Kidney (tissue), 14 donors: Measurements from ENCODE around the gene LAMB3. TPM values are rescaled to one million over a fixed set of nuclear protein-coding genes. Genes with fewer than 3 reads are reported as not detected.

Experiments
- DNase-seq, 5 donors: peaks; one replicate each; pipeline ENCODE4 v3.0.0-alpha.2; 2013 to 2020
- FAIRE-seq: peaks from 2 replicates; lab custom pipeline; 2012; peaks lifted over from hg19 to GRCh38; lab: Jason Lieb, UNC
- H3K27ac ChIP-seq, 2 donors: one replicate each; pipeline ENCODE4 v1.7.0; 2013; ENCODE audit warnings: low read depth in 2 of 2, low read length in 2 of 2, inconsistent platforms in 1 of 2
- H3K27me3 ChIP-seq: one replicate; pipeline ENCODE4 v1.7.1; 2013; ENCODE audit warnings: low read length, inconsistent platforms; ENCODE audit not compliant: control insufficient read depth, insufficient read depth
- H3K36me3 ChIP-seq, 3 donors: one replicate each; pipeline versions ENCODE4 v1.7.0 to v1.7.1; 2013; ENCODE audit warnings: low read length in 3 of 3, control low read depth in 1 of 3, inconsistent platforms in 1 of 3; ENCODE audit not compliant: insufficient read depth in 3 of 3, control insufficient read depth in 2 of 3
- H3K4me1 ChIP-seq, 3 donors: one replicate each; pipeline versions ENCODE4 v1.7.0 to v1.7.1; 2013; ENCODE audit warnings: low read length in 3 of 3, inconsistent platforms in 1 of 3, low read depth in 1 of 3; ENCODE audit not compliant: control insufficient read depth in 2 of 3, insufficient read depth in 2 of 3
- H3K4me3 ChIP-seq, 3 donors: one replicate each; pipeline versions ENCODE4 v1.7.0 to v1.8.1; 2013; ENCODE audit warnings: low read length in 3 of 3, control low read depth in 1 of 3, inconsistent platforms in 1 of 3
- H3K9ac ChIP-seq, 3 donors: one replicate each; pipeline versions ENCODE4 v1.7.0 to v1.7.1; 2013; ENCODE audit warnings: low read length in 3 of 3, control low read depth in 1 of 3, inconsistent platforms in 1 of 3
- H3K9me3 ChIP-seq, 3 donors: one replicate each; pipeline versions ENCODE4 v1.7.0 to v1.7.1; 2013; ENCODE audit warnings: low read length in 3 of 3, control low read depth in 1 of 3, inconsistent platforms in 1 of 3; ENCODE audit not compliant: control insufficient read depth in 2 of 3, insufficient read depth in 1 of 3
- intact Hi-C: fragments of 100-400 bp; cut with DNase I; formaldehyde crosslinking; loops from one replicate; pipeline ENCODE4 v1.11.1; 2022
- polyA plus RNA-seq: library from polyadenylated mRNA; stranded (reverse); fragments of 350-450 nt; fragmentation: Illumina TruSeq; extraction: RNeasy Lipid Tissue Mini Kit (QIAGEN cat#74804); gene quantifications from one replicate; pipeline ENCODE4 v1.2.3, GENCODE V29; 2014; ENCODE audit warnings: low read depth, low replicate concordance; ENCODE audit not compliant: insufficient read depth
- total RNA-seq: library from RNA; stranded (reverse); fragmentation: NEBNext Ultra II Directional; extraction: Animal tissue kit (Norgen Biotek cat#: 25700); gene quantifications from one replicate; pipeline ENCODE4 v1.2.1, GENCODE V29; 2021
- TF ChIP-seq, protein P1 (sequence below): IDR thresholded peaks from 3 replicates; pipeline ENCODE4 v1.5.1; 2012; ENCODE audit warnings: mild to moderate bottlenecking, moderate library complexity, borderline replicate concordance; ENCODE audit not compliant: insufficient read depth; ENCODE audit errors: extremely low read depth
- donor health status: control.
- donor health status: control.
- donor health status: control.
- donor health status: control.
- donor health status: control.
- donor health status: DM: yes; HTN: yes; CAD: no.
- donor health status: Normal renal cell carcinoma (clear cell type).

The LAMB3 gene
- total and polyA plus RNA-seq, 2 donors from 2014 or later: 2.5 to 59.7 TPM

DNA sequence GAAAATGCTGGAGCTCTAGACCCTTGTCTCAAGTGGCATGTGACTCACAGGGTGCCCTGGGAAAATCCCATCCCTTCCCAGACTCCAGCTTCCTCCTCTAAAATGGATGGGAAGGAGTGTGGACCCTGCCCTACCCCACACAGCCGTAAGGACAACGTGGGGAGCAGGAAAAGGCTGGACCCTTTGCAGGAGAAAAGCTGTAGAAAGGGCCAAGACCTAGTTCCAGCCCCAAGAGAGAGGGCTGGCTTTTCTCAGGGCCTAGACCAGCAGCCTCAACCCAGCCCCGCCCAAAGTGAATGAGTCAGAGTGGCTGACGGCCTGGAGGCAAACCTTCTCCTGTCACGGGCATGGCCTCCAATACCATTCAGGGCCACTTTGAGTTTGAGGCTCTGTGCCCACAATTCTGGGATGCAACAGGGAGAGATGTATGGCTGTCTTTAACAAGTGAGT, 1.1 kb downstream of the LAMB3 start:
- no peak for FAIRE-seq
- Histone ChIP-seq H3K36me3 (no peaks in the 10 kb centered on the region), H3K27ac (no peak overlapping the region), H3K27me3 (no peaks in the 10 kb centered on the region), H3K9me3 (no peaks in the 10 kb centered on the region), H3K9ac (no peak overlapping the region), H3K4me3 (no peak overlapping the region), H3K4me1 (peaks cover 3 to 44% (median 38%) of the 10 kb centered on the region in 3 donors)
- DNase-seq: peak in 1 of 5 donors; percentile 86
- intact Hi-C loops: no loop called here
- TF ChIP-seq, protein P1, sequence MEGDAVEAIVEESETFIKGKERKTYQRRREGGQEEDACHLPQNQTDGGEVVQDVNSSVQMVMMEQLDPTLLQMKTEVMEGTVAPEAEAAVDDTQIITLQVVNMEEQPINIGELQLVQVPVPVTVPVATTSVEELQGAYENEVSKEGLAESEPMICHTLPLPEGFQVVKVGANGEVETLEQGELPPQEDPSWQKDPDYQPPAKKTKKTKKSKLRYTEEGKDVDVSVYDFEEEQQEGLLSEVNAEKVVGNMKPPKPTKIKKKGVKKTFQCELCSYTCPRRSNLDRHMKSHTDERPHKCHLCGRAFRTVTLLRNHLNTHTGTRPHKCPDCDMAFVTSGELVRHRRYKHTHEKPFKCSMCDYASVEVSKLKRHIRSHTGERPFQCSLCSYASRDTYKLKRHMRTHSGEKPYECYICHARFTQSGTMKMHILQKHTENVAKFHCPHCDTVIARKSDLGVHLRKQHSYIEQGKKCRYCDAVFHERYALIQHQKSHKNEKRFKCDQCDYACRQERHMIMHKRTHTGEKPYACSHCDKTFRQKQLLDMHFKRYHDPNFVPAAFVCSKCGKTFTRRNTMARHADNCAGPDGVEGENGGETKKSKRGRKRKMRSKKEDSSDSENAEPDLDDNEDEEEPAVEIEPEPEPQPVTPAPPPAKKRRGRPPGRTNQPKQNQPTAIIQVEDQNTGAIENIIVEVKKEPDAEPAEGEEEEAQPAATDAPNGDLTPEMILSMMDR: no peak

DNA sequence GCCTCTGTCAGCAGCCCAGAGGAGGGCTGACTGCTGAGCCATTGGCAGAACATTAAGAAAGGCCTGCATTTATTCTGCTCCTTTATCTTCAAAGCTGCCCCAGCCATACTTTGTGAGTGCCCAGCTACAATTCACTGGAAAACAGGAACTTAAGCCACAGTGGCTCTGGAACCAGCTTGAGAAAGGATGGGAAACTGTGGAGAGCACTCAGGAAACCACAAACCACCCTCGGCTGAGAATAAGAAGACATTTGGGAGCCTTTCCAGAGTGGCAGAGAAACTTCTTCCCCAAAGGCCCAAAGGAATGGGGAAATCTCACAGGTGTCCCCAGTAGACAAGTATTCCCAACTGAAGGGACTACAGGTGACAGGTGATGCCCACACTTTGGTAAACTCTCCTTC, 1.8 kb downstream of the LAMB3 start:
- H3K9ac ChIP-seq: no peak overlapping the region
- intact Hi-C loops: no loop called here
- no peak for FAIRE-seq
- H3K27ac ChIP-seq: no peak overlapping the region
- no peak overlapping the region for H3K4me3 ChIP-seq
- TF ChIP-seq, protein P1: no peak
- H3K4me1 ChIP-seq: peaks cover 3 to 49% (median 45%) of the 10 kb centered on the region in 3 donors
- H3K27me3 ChIP-seq: no peaks in the 10 kb centered on the region
- H3K36me3 ChIP-seq: no peaks in the 10 kb centered on the region
- H3K9me3 ChIP-seq: no peaks in the 10 kb centered on the region
- no peak for DNase-seq

DNA sequence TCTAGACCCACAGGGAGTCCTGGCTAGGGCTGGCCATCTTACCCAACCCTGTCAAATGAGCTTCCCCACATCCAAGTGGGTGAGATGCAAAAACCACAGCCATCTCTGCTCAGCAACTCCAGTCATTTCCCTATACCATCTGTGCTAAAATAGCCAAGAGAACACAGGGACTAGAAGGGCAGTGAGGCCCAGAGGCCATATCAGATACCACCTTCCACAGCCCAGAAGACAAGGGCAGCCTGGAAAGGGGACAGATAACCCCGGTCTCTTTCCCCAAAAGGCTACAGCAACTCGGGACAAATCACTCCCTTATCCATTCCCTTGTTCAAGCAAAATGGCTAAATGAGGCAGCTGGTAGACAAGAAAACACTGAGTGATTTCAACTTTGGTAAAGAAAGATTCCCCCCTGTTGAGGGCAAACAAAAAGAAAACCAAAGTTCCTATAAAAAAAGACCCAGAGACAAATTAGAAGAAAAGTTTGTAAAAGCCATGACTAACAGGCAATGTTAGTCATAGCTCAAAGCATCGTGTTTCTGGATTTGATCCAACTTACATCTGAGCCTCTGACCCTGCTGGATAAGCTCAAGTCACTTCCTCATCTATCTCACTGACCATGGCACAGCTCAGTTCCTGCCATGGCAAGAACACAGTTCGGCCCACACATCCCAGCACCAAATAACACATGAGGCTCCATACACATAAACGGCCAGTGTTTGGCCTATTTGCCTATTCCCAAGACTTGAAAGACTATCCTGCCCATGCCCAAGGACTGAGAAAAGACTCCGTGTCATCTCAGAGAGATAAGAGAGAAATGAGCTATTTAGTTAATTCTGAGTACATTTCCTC, 3.1 kb downstream of the LAMB3 start:
- intact Hi-C loops: no loop called here
- no peak overlapping the region for H3K4me3 ChIP-seq
- TF ChIP-seq, protein P1: no peak

More for the DNA sequence above, 3.1 kb downstream of the LAMB3 start:
- Histone ChIP-seq H3K27me3 (no peaks in the 10 kb centered on the region), H3K36me3 (no peaks in the 10 kb centered on the region), H3K27ac (peak overlapping the region; percentile 32 to 53), H3K4me1 (peaks cover 3 to 50% (median 46%) of the 10 kb centered on the region in 3 donors), H3K9me3 (no peaks in the 10 kb centered on the region), H3K9ac (no peak overlapping the region)
- no peak for DNase-seq
- peak; percentile 60 for FAIRE-seq
